Measurements from ENCODE around the gene TREML1.

Gene TREML1

GRCh38 chr6:41177695-41178094 lies 23.5 kb upstream of the TREML1 start:
- no peak for DNase-seq

- DNase-seq: no peak
Observed at GRCh38 chr6:41177287-41177686, 23.1 kb upstream of the TREML1 start.

GRCh38 chr6:41176189-41176588 lies 22.0 kb upstream of the TREML1 start:
- no peak for DNase-seq

GRCh38 chr6:41175084-41175483 lies 20.9 kb upstream of the TREML1 start:
- DNase-seq: no peak

- no peak for DNase-seq
Observed at GRCh38 chr6:41174610-41175009, 20.5 kb upstream of the TREML1 start.

GRCh38 chr6:41171908-41172307 lies 17.8 kb upstream of the TREML1 start:
- DNase-seq: no peak

GRCh38 chr6:41170547-41171160 lies 16.5 kb upstream of the TREML1 start:
- no peak for DNase-seq

GRCh38 chr6:41167173-41167963 lies 13.2 kb upstream of the TREML1 start:
- no peak for DNase-seq

GRCh38 chr6:41164551-41165120 lies 10.5 kb upstream of the TREML1 start:
- no peak for DNase-seq

- no peak for DNase-seq
Observed at GRCh38 chr6:41163419-41163717, 9.2 kb upstream of the TREML1 start.

GRCh38 chr6:41162687-41163418 lies 8.7 kb upstream of the TREML1 start, which contains the start of gene TREM2:
Gene TREM2 (minus strand): TSS chr6:41163116. CDS start chr6:41163082, 34 bp downstream.
- no peak for DNase-seq

- DNase-seq: no peak
Observed at GRCh38 chr6:41161851-41162552, 7.9 kb upstream of the TREML1 start.

GRCh38 chr6:41161380-41161779 lies 7.2 kb upstream of the TREML1 start:
- DNase-seq: no peak

GRCh38 chr6:41160933-41161332 lies 6.8 kb upstream of the TREML1 start:
- DNase-seq: no peak

- no peak for DNase-seq
Observed at GRCh38 chr6:41159415-41160082, 5.4 kb upstream of the TREML1 start.

- DNase-seq: no peak
Observed at GRCh38 chr6:41157323-41157722, 3.2 kb upstream of the TREML1 start.

- no peak for DNase-seq
Observed at GRCh38 chr6:41156771-41157170, 2.6 kb upstream of the TREML1 start.

- no peak for DNase-seq
Observed at GRCh38 chr6:41156001-41156400, 1.9 kb upstream of the TREML1 start.

- no peak for DNase-seq
Observed at GRCh38 chr6:41155132-41155805, 1.1 kb upstream of the TREML1 start.

- no peak for DNase-seq
Observed at GRCh38 chr6:41153451-41153850, 696 bp downstream of the TREML1 start.

GRCh38 chr6:41150671-41151070 lies 3.5 kb downstream of the TREML1 start:
- no peak for DNase-seq

- no peak for DNase-seq
Observed at GRCh38 chr6:41147917-41148316, 6.2 kb downstream of the TREML1 start.
